ENCODE results near the gene BMP2K. TPM values are rescaled to one million over a fixed set of nuclear protein-coding genes. Genes with fewer than 3 reads are reported as not detected.

The BMP2K gene
- total RNA-seq, 1 donor from 2014 or later: 106 TPM

DNA sequence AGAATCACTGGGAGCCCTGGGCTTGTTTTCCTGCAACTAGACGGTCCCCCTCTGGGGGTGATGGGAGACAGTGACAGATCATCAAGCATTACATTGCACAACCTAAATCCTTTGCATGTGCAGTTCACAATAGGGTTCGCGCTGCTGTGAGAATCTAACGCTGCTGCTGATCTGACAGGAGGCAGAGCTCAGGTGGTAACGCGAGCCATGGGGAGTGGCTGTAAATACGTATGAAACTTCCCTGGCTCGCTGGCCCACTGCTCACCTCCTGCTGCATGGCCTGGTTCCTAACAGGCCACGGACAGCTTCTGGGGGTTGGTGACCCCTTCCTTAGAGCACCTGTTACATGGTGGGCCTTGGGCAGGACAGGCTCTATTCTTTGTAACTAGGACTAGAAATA, 152.7 kb downstream of the BMP2K start:
- no peak for DNase-seq (ENCODE audit: low read depth in 2 of 2)

DNA sequence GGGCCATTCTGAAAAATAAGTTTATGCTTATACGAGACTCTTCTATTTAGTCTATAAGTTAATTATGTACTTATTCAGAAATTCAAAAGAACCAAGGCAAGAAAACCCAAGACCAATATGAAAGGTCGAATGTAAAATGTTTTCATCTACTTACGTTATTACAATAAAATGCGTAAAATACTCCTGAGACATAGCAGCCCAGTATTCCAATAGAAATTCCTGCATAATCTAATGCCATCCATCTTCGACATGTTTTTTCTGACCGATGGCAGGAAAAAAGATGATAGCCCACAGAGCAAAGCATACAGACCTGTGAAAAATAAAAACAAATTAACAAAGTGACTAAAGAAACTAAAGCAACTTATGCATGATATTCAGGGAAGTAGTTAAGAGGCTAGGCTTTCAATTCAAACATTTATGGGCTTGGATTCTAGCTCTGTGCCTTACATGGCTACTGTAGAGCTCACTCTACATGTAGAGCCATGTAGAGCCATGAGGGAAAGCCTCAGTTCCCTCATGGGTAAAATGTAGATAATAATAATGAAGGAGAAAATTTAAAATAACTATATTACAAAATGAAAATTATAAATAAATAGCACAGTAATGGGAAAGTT, 154.0 kb downstream of the BMP2K start:
- DNase-seq (ENCODE audit: low read depth in 2 of 2): no peak

DNA sequence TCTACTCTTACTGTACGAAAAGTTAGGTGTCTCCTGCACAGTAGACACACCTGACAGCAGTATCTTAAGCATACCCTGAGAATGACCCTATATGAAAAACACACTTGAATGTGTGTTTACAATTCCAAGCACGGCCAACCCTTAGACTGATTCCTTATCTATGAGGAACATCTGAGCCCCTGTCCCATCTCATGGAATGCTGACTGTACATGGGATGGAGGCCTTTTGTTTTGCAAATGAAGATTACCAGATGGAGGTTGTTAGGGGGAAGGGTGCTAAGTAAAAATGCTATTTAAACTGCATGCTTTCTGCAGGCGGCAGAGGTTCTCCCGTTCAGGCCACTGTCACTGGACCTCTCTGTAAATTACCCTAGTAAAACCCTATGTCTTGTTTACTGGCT, 160.8 kb downstream of the BMP2K start:
- DNase-seq (ENCODE audit: low read depth in 2 of 2): no peak

DNA sequence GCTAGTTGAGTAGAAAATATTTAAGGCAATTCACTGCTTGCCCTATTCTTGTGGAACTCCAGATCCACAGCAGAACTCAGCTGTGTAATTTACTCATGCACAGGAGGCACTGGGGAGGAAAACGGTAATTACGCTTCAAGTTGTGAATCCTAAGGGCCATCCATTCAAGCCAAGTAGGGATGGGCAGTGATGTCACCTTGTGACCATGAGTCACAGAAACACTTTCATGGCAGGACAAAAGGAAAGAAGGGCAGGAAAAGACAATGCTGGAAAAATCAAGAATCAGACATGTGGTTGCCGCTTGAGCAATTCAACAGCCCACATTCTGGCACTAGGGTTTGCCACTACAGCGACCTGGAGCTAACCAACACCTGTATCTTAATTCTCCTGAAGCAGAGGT, 161.7 kb downstream of the BMP2K start:
- DNase-seq (ENCODE audit: low read depth in 2 of 2): peak; percentile 63 to 70

DNA sequence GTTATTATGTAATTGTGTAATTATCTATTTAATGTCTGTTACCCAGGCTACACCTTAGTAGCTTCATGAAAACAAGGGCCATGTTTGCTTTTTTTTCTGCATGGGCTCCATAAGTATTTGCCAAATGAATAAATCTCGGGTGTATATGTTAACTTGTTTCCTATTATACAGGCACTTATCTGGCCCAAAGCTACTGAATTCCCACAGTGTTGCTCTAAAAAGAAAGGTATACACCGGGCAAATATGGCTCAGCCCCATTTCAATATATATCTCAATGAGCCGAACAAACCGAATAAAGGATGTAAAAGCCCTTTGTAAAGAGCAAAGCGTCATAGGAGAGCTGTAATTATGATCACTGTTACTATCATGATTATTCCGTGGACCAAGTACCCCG, 162.3 kb downstream of the BMP2K start:
- peak in 1 of 2 donors; percentile 28 for DNase-seq (ENCODE audit: low read depth in 2 of 2)

DNA sequence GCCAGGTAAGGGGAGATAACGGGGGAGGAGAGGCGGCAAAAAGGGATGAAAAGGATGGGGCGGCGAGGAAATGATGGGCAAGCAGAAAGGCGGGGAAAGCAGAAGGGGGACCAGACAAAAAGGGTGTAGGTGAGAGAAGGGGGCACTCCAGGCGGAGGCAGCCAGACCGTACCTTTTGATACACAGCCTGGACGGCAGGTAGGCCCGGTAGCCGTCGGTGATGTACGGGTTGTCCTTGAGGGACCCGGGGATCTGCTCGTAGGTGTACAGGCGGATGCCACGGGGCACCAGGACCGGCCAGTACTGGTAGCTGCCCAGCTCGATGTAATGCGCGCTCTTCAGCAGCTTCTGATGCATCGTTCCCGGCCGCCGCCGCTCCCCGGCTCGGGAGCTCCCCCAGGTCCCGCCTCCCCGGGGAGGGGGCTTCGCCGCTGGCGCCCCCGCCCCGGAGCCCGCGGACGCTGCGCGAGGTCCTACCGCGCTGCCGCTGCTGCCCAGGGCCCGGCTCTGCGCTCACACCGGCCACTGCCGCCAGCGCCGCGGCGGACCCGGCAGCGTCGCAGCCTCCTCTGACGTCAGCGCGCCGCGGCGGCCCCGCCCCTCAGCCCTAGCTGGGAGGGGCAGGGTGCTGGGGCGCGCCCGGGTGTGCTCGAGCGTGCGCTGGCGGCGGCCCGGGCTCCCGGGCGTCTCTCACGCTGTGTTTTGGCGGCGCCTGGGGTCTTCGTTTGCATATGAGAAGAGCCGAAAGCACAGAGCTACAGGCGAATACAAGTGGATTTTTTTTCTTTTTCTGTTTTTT, 162.9 kb downstream of the BMP2K start, which contains the start of gene PAQR3:
Gene PAQR3, minus strand, starts transcription at position 571 of the 799 bp plus-strand sequence. Its CDS starts 214 bp downstream, at position 357.
- peak; percentile 43 to 88 for DNase-seq (ENCODE audit: low read depth in 2 of 2)

DNA sequence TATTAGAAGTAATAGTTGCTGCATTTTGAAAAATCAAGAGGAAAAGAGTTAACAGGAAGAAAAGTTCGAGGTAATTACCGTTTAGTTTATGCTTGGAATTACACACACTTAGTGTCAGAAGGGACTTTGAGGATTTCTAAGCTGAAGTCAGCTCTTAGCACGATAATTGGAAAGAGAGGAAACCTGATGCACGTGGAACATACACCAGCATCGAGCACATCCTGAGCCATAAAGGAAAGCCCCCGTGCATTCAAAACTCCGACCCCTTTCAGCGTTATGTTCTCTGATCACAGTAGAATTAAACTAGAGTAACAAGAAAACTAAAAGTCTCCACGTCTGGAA, 163.5 kb downstream of the BMP2K start:
- peak in 1 of 2 donors; percentile 12 for DNase-seq (ENCODE audit: low read depth in 2 of 2)

DNA sequence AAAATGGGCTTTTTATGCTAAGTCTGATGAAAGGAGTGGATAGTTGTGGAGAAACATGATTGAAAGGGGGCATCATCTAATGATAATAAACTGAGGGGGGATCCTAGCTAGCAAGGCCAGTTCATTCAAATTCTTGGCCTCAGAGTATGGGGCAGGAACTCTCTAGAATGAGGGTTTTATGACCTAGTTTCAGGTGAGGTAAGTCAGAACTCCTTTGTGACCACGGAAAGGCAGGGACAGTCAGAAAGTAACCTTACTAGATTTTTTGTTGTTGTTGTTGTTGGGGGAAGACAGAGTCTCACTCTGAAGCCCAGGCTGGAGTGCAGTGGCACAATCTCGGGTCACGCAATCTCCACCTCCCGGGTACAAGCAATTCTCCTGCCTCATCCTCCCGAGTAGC, 164.6 kb downstream of the BMP2K start:
- no peak for DNase-seq (ENCODE audit: low read depth in 2 of 2)

DNA sequence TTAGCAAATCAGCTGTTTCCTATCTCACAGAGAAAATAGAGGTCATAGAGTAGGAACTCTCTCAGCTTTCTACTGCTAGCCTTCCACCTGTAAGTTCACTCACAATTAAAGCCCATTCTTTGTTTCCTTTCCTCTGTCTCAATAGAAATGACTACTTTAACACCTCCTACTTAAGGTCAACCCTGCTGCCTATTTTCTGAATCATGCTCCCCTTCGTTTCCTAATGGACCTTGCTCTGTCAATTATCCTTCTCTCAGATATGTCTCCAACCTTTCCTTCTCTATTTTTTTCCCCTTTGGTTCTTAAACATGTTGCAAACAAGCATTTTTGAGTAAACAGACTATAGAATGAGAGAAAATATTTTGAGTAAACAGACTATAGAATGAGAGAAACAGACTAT, 168.2 kb downstream of the BMP2K start:
- no peak for DNase-seq (ENCODE audit: low read depth in 2 of 2)

DNA sequence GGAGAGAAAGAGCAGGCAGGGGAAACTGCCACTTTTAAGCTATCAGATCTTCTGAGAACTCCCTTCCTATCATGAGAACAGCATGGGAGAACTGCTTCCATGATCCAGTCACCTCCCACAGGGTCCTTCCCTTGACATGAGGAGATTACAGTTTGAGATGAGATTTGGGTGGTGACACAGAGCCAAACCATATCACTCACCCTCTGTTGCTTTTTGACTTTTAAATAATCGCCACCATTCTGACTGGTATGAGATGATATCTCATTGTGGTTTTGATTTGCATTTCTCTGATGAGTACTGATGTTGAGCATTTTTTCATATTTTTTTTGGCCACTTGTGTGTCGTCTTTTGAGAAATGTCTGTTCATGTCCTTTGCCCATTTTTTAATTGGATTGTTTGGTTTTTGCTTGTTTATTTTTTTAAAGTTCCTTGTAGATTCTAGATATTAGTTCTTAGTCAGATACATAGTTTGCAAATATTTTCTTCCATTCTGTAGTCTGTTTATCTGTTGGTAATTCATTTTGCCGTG, 169.6 kb downstream of the BMP2K start:
- no peak for DNase-seq (ENCODE audit: low read depth in 2 of 2)

DNA sequence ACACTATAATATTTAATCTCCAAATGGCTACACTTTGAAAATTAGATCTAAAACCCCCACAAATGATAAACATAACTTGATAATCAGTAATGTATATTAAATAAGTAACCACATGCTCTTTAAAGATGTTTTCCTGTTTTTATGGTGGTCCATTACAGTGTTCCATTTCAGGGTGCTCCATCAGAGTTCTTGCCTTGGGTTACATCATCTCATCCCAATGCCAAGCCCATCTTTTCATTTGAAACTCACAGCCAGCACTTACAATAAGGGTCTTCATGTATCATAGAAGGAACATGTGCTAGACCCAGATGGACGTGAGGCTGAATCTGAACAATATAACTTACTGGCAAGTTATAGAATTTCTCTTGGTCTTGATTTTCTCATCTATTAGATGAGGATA, 173.6 kb downstream of the BMP2K start:
- DNase-seq (ENCODE audit: low read depth in 2 of 2): no peak

DNA sequence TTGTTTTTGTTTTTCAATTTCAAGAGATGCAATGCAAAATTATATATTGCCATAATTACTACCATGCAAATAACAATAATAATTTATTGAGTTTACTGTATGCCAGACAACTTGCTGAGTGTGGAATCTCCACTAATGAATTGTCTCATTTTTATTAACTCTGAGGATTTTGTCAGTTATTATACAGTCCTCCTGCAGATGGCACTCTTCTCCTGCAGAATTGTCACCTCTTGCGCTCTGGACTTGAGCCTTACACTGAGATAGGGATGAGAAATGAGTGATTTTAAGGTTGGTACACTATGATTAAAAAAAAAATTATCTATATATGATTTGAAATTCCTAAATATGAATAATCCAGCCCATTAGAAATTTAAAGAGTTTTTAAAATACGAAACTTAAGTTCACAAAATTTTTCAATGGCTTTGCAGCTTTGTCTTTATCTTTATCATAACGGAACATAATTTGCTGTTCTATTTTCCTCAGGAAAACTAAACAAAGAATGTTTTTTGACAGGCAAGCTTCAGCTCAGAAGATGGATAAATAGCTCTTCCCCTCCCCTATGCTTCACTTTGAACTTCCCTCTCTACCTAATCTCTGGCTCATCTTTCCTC, 175.8 kb downstream of the BMP2K start:
- DNase-seq (ENCODE audit: low read depth in 2 of 2): peak; percentile 29 to 45

DNA sequence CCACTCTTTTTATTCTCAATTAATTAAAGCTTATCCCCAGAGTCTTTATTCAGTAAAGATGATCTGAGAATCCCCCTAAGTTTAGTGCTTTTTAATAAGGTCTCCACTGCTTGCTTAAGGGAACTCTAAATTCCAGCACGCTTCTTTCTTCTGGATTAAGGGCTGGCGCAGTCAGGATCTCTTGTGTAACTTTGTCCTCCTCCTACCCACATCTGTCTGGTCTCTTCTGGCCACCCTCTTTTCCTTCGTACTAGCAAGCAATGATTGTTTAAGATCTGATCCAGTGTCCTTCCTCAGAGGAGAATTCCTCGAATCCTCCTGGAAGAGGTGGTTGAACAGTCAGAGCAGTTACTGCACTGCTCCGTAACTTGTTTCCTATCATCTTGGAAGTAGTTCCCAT, 177.1 kb downstream of the BMP2K start:
- DNase-seq (ENCODE audit: low read depth in 2 of 2): no peak

DNA sequence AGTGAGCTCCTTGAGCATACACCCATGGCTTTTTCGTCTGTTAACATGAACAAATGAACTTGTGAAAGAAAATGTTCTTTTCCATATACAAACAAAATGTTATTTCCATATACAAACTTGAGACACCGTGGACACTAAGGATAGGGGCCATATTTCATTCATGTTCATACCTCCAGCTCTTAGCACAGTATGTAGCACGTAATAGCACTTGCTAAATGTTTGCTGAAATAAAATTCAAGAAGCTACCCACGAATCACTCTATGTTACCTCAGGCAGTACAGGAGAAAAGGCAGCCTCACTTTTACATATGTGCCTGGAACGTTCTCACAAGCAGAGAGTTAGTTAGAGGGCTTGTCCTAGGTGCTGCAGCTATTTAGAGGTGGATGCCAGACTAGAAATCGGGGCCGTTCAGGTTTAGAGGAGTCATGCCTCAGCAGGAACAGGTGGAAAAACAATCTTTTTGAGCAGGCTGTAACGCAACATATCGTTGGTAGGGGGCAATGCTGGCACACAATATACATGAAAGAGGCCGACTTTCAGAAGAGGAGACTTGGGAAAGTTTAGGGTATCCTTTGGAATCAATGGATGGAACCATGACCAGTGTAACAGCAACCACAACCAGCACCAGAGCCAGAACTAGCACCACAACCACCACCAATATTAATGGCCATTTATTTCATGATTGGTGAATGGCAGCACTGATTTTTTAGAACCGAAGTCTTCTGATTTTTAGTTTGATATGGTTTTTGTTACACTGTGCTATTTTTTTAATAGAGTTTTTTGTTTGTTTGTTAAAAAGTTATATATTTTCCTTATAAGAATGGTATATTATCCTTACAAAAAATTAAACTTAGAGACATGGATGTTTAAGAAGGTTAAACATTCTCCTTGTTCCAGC, 177.9 kb downstream of the BMP2K start:
- DNase-seq (ENCODE audit: low read depth in 2 of 2): peak in 1 of 2 donors; percentile 33

DNA sequence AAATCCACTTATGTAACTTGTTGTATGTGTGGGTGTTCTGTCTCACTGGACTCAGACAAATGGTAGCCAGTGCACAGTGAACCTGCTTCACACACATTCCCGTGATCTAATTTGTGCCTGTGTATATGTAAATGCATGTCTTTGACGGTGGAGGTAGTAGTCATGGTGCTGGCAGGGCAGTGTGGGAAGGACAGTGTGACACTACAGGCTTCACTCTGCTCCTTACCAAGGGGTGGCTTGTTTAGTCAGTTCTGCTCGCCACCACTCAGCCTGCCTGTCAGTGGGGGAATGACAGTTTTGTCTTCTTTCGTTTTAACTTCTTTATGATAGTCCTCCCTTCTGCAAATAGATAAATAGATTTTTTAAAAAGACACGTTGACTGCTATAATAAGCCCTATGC, 180.8 kb downstream of the BMP2K start:
- no peak for DNase-seq (ENCODE audit: low read depth in 2 of 2)

DNA sequence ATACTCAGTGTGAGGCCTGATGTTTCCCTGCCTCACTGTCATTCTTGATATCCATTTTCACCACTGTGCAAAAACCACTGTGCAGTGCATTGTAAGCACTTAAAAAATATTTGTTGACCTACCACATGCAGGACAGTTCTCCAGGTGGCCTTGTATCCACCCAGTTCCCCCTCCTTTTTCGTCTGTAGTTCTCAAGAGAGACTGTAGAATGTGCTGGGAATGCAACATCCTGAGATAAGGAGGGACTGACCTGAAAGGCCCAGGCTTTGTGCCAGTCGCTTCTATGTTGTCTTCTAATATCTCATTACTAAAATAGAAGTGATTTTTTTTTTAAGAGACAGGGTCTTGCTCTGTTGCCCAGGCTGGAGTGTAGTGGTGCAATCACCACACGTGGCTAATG, 184.8 kb downstream of the BMP2K start:
- no peak for DNase-seq (ENCODE audit: low read depth in 2 of 2)

Other genes with a start within 250 kb of the BMP2K start
- 16.2 and 36.1 TPM in 2 replicates for gene ANXA3, start 224.6 kb upstream of the BMP2K start, total RNA-seq
- 15.9 and 27.1 TPM in 2 replicates for gene PAQR3, start 163.1 kb downstream of the BMP2K start, total RNA-seq